Measurements from ENCODE around the gene ZNF492.

DNA sequence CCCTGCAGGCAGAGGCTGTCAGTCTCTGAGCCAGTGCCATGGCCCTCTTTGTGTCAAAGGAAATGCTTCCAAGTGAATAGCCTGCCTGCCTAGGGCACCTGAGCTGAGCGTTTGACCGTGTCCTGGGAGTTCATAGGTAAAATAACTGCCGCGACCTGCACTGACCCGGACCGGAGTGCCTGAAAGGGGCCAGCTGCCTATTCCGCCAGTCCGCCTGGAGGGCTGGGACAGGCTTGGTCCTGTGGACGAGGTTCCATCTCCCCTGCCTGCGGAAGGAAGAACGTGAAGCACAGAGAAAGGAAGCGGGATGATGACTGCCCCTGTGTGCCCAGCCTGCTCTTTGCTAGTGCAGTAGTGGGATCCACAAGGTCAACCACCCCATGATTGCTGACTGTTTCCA is 17.5 kb upstream of the ZNF492 start:
- TF ChIP-seq, protein P1, sequence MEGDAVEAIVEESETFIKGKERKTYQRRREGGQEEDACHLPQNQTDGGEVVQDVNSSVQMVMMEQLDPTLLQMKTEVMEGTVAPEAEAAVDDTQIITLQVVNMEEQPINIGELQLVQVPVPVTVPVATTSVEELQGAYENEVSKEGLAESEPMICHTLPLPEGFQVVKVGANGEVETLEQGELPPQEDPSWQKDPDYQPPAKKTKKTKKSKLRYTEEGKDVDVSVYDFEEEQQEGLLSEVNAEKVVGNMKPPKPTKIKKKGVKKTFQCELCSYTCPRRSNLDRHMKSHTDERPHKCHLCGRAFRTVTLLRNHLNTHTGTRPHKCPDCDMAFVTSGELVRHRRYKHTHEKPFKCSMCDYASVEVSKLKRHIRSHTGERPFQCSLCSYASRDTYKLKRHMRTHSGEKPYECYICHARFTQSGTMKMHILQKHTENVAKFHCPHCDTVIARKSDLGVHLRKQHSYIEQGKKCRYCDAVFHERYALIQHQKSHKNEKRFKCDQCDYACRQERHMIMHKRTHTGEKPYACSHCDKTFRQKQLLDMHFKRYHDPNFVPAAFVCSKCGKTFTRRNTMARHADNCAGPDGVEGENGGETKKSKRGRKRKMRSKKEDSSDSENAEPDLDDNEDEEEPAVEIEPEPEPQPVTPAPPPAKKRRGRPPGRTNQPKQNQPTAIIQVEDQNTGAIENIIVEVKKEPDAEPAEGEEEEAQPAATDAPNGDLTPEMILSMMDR (IDR thresholded peaks at IDR 0.05) = no peak
- TF ChIP-seq FOXM1 (IDR thresholded peaks at IDR 0.05; ENCODE audit: low read depth) = no peak
- TF ChIP-seq TCF12 (IDR thresholded peaks at IDR 0.05) = no peak
- TF ChIP-seq GABPA (IDR thresholded peaks at IDR 0.05; ENCODE audit: low read depth) = no peak
- TF ChIP-seq JUND (IDR thresholded peaks at IDR 0.05) = no peak
- TF ChIP-seq EP300 (IDR thresholded peaks at IDR 0.05; ENCODE audit: borderline replicate concordance in 1 of 2, low read depth in 1 of 2, low read length in 1 of 2) = no peak
- TF ChIP-seq SIN3A (IDR thresholded peaks at IDR 0.05; ENCODE audit: borderline replicate concordance, low read depth, low read length) = no peak
- no peak for TF ChIP-seq EZH2phosphoT487 (IDR thresholded peaks at IDR 0.05; ENCODE audit: borderline replicate concordance, low read depth)
- TF ChIP-seq CHD2 (IDR thresholded peaks at IDR 0.05; ENCODE audit: low read length, partially characterized antibody) = no peak
